Neural cell (in vitro differentiated cells): Measurements from ENCODE around the gene NPTN. TPM values are rescaled to one million over a fixed set of nuclear protein-coding genes. Genes with fewer than 3 reads are reported as not detected.

Experiments used
- H2AFZ ChIP-seq: fragments of 200-600, 300-800 bp; sonication (generic), shearing (Covaris generic); 2 replicates; pipeline ENCODE4 v1.6.0; 2014; ENCODE audit warnings: low read depth, mild to moderate bottlenecking, antibody characterized with exemption, low read length, moderate library complexity
- H3F3A ChIP-seq: fragments of 200-600 bp; shearing (Covaris generic); 2 replicates; pipeline ENCODE4 v1.6.1; 2016; ENCODE audit warnings: mild to moderate bottlenecking, moderate library complexity, mixed read lengths, antibody characterized with exemption, low read length; ENCODE audit not compliant: insufficient read depth, poor library complexity, severe bottlenecking
- H3K27ac ChIP-seq: fragments of 200-600, 300-800 bp; sonication (generic), shearing (Covaris generic); 2 replicates; pipeline ENCODE4 v1.5.1; 2014; ENCODE audit warnings: mild to moderate bottlenecking, low read length, moderate library complexity
- H3K27me3 ChIP-seq: fragments of 300-800, 200-600 bp; sonication (generic), shearing (Covaris generic); 2 replicates; pipeline ENCODE4 v1.6.0; 2014; ENCODE audit warnings: mild to moderate bottlenecking, low read depth, low read length, moderate library complexity; ENCODE audit not compliant: insufficient read depth
- H3K36me3 ChIP-seq: fragments of 300-800, 200-600 bp; sonication (generic), shearing (Covaris generic); 2 replicates; pipeline ENCODE4 v1.5.1; 2014; ENCODE audit warnings: mild to moderate bottlenecking, antibody characterized with exemption, low read length, moderate library complexity; ENCODE audit not compliant: insufficient read depth
- H3K4me2 ChIP-seq: fragments of 300-800, 200-600 bp; sonication (generic), shearing (Covaris generic); 2 replicates; pipeline ENCODE4 v1.6.0; 2014; ENCODE audit warnings: mild to moderate bottlenecking, low read length
- H3K4me3 ChIP-seq: fragments of 300-800, 200-600 bp; sonication (generic), shearing (Covaris generic); 2 replicates; pipeline ENCODE4 v1.5.1; 2014; ENCODE audit warnings: mild to moderate bottlenecking, low read length, moderate library complexity
- H3K79me2 ChIP-seq: fragments of 200-600 bp; shearing (Covaris generic); replicated peaks from 2 replicates; pipeline ENCODE4 v1.6.0; 2014; ENCODE audit warnings: mild to moderate bottlenecking, low read length, moderate library complexity; ENCODE audit not compliant: insufficient read depth
- H3K9ac ChIP-seq: fragments of 300-800, 200-600 bp; sonication (generic), shearing (Covaris generic); 2 replicates; pipeline ENCODE4 v1.6.1; 2016; ENCODE audit warnings: mild to moderate bottlenecking, low read length, mixed read lengths
- H3K9me2 ChIP-seq: fragments of 200-600 bp; shearing (Covaris generic); 2 replicates; pipeline ENCODE4 v1.6.1; 2016; ENCODE audit warnings: mild to moderate bottlenecking, low read length, mixed read lengths; ENCODE audit not compliant: insufficient read depth
- H3K9me3 ChIP-seq: fragments of 200-600, 300-800 bp; sonication (generic), shearing (Covaris generic); 2 replicates; pipeline ENCODE4 v1.6.1; 2016; ENCODE audit warnings: mild to moderate bottlenecking, mixed run types, low read length, moderate library complexity, mixed read lengths
- H4K20me1 ChIP-seq: fragments of 200-600 bp; shearing (Covaris generic); 2 replicates; pipeline ENCODE4 v1.6.1; 2016; ENCODE audit warnings: mild to moderate bottlenecking, mixed run types; ENCODE audit not compliant: insufficient read depth
- EP300 ChIP-seq: fragments of 450-650 bp; conservative IDR thresholded peaks from 2 replicates; pipeline ENCODE4 v1.6.1; 2014; ENCODE audit warnings: antibody characterized with exemption, mild to moderate bottlenecking, moderate library complexity; ENCODE audit not compliant: poor library complexity, severe bottlenecking
- EZH2 ChIP-seq: fragments of 200-600, 300-800 bp; shearing (Covaris generic), sonication (generic); IDR thresholded peaks from 2 replicates; pipeline ENCODE4 v1.6.1; 2014; ENCODE audit warnings: antibody characterized with exemption, low read length, borderline replicate concordance, mild to moderate bottlenecking; ENCODE audit not compliant: insufficient read depth, poor library complexity, severe bottlenecking
- MXI1 ChIP-seq: fragments of 450-650 bp; conservative IDR thresholded peaks from 2 replicates; pipeline ENCODE4 v1.6.1; 2014; ENCODE audit warnings: antibody characterized with exemption, mild to moderate bottlenecking; ENCODE audit not compliant: poor library complexity, severe bottlenecking
- POLR2AphosphoS5 ChIP-seq: IDR thresholded peaks from 2 replicates; pipeline ENCODE4 v1.6.1; 2012
- RAD21 ChIP-seq: fragments of 450-650 bp; conservative IDR thresholded peaks from 2 replicates; pipeline ENCODE4 v1.6.1; 2014; ENCODE audit warnings: antibody characterized with exemption, mild to moderate bottlenecking, moderate library complexity
- REST ChIP-seq: IDR thresholded peaks from 2 replicates; pipeline ENCODE4 v1.6.1; 2012; ENCODE audit warnings: borderline replicate concordance
- SMC3 ChIP-seq: fragments of 450-650 bp; conservative IDR thresholded peaks from 2 replicates; pipeline ENCODE4 v1.6.1; 2014; ENCODE audit warnings: antibody characterized with exemption, mild to moderate bottlenecking, moderate library complexity; ENCODE audit not compliant: poor library complexity
- TAF1 ChIP-seq: IDR thresholded peaks from 2 replicates; pipeline ENCODE4 v1.6.1; 2012; ENCODE audit warnings: low read depth
- polyA plus RNA-seq: library from polyadenylated mRNA; depleted of rRNA; stranded (reverse); fragments of >200 nt; gene quantifications from 2 replicates; pipeline ENCODE4 v1.2.3, GENCODE V29; 2014
- TF ChIP-seq, protein P1 (sequence below): fragments of 450-650 bp; IDR thresholded peaks from 2 replicates; pipeline ENCODE4 v1.5.1; 2014; ENCODE audit warnings: antibody characterized with exemption, mild to moderate bottlenecking, moderate library complexity; ENCODE audit not compliant: poor library complexity, severe bottlenecking

The NPTN gene
- polyA plus RNA-seq, 1 donor from 2014 or later = 237 TPM

- H2AFZ ChIP-seq = no peak overlapping the region
- no peaks in the 10 kb centered on the region for H3F3A ChIP-seq
- no peak overlapping the region for H3K27ac ChIP-seq
- H3K9me3 ChIP-seq = no peaks in the 10 kb centered on the region
- no peak for TF ChIP-seq SMC3
- TF ChIP-seq REST = no peak
- no peak for TF ChIP-seq RAD21
- no peak for TF ChIP-seq EZH2
- TF ChIP-seq MXI1 = no peak
- no peak for TF ChIP-seq EP300
- TF ChIP-seq POLR2AphosphoS5 = no peak
- no peak for TF ChIP-seq TAF1
- TF ChIP-seq, protein P1, sequence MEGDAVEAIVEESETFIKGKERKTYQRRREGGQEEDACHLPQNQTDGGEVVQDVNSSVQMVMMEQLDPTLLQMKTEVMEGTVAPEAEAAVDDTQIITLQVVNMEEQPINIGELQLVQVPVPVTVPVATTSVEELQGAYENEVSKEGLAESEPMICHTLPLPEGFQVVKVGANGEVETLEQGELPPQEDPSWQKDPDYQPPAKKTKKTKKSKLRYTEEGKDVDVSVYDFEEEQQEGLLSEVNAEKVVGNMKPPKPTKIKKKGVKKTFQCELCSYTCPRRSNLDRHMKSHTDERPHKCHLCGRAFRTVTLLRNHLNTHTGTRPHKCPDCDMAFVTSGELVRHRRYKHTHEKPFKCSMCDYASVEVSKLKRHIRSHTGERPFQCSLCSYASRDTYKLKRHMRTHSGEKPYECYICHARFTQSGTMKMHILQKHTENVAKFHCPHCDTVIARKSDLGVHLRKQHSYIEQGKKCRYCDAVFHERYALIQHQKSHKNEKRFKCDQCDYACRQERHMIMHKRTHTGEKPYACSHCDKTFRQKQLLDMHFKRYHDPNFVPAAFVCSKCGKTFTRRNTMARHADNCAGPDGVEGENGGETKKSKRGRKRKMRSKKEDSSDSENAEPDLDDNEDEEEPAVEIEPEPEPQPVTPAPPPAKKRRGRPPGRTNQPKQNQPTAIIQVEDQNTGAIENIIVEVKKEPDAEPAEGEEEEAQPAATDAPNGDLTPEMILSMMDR = no peak
- no peaks in the 10 kb centered on the region for H3K27me3 ChIP-seq
- no peak overlapping the region for H3K4me2 ChIP-seq
- no peaks in the 10 kb centered on the region for H4K20me1 ChIP-seq
- no peak overlapping the region for H3K9ac ChIP-seq
- no peaks in the 10 kb centered on the region for H3K79me2 ChIP-seq
- no peak overlapping the region for H3K4me3 ChIP-seq
- H3K9me2 ChIP-seq = no peaks in the 10 kb centered on the region
- H3K36me3 ChIP-seq = peaks cover 14% of the 10 kb centered on the region
These were observed 49.6 kb downstream of the NPTN start for GRCh38 chr15:73583544-73583943.

- no peaks in the 10 kb centered on the region for H4K20me1 ChIP-seq
- H3K27ac ChIP-seq = no peak overlapping the region
- no peak overlapping the region for H2AFZ ChIP-seq
- no peaks in the 10 kb centered on the region for H3K9me3 ChIP-seq
- H3K27me3 ChIP-seq = no peaks in the 10 kb centered on the region
- H3K79me2 ChIP-seq = no peaks in the 10 kb centered on the region
- no peak for TF ChIP-seq TAF1
- TF ChIP-seq EZH2 = no peak
- TF ChIP-seq MXI1 = no peak
- no peak for TF ChIP-seq RAD21
- TF ChIP-seq POLR2AphosphoS5 = no peak
- TF ChIP-seq, protein P1 = no peak
- TF ChIP-seq EP300 = no peak
- no peak for TF ChIP-seq SMC3
- no peak for TF ChIP-seq REST
- no peak overlapping the region for H3K9ac ChIP-seq
- no peaks in the 10 kb centered on the region for H3K9me2 ChIP-seq
- peaks cover 14% of the 10 kb centered on the region for H3K36me3 ChIP-seq
- H3K4me3 ChIP-seq = no peak overlapping the region
- no peaks in the 10 kb centered on the region for H3F3A ChIP-seq
- no peak overlapping the region for H3K4me2 ChIP-seq
These were observed 50.3 kb downstream of the NPTN start for GRCh38 chr15:73582851-73583379.
